Measurements from ENCODE around the gene C5orf15.
"Not testable (repeated sequence)": the region's sequence is repeated elsewhere in the genome, so short reads cannot be mapped to it uniquely, and the experiment has no call there.

C5orf15 gene

DNA sequence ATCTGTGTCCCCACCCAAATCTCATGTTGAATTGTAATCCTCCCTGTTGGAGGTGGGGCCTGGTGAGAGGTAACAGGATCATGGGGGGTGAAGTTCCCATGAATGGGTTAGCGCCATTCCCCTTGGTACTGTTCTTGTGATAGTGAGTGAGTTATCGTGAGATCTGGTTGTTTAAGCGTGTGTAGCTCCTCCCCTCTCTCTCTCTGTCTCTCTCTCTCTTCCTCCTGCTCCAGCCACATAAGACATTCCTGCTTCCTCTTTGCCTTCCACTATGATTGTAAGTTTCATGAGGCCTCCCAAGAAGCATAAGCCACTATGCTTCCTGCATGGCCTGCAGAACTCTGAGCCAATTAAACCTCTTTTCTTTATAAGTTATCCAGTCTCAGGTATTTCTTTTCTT lies 28.8 kb downstream of the C5orf15 start:
- H3K9me3 Mint-ChIP-seq: no peaks in the 10 kb centered on the region
- no peaks in the 10 kb centered on the region for H3K27me3 Mint-ChIP-seq
- no peaks in the 10 kb centered on the region for H3K36me3 Mint-ChIP-seq (ENCODE audit: low read depth)
- H3K27ac Mint-ChIP-seq: no peak overlapping the region
- no peak overlapping the region for H3K4me3 Mint-ChIP-seq
- peaks cover 43% of the 10 kb centered on the region for H3K4me1 Mint-ChIP-seq (ENCODE audit: low read depth)

DNA sequence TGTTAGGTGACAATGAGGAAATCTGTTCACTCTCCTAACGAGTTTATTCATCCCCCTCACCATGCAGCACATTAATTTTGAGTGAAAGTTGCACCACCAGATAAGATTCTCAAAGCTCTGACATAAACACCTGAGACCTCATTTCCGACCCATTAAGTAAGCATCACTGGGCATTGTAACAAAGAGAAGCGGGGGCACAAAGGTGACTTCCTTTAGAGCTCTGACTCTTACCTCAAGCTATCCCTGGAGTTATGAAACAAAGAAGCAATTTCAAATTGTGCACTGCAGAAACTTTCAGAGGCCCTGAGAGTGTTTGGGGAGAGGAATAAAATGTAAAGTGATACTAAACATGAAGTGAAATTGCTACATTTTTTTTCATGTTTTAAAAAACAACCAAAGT lies 29.5 kb downstream of the C5orf15 start:
- H3K4me3 Mint-ChIP-seq: no peak overlapping the region
- H3K9me3 Mint-ChIP-seq: no peaks in the 10 kb centered on the region
- peak overlapping the region; percentile 37 for H3K27ac Mint-ChIP-seq
- H3K4me1 Mint-ChIP-seq (ENCODE audit: low read depth): peaks cover 51% of the 10 kb centered on the region
- no peaks in the 10 kb centered on the region for H3K36me3 Mint-ChIP-seq (ENCODE audit: low read depth)
- no peaks in the 10 kb centered on the region for H3K27me3 Mint-ChIP-seq

DNA sequence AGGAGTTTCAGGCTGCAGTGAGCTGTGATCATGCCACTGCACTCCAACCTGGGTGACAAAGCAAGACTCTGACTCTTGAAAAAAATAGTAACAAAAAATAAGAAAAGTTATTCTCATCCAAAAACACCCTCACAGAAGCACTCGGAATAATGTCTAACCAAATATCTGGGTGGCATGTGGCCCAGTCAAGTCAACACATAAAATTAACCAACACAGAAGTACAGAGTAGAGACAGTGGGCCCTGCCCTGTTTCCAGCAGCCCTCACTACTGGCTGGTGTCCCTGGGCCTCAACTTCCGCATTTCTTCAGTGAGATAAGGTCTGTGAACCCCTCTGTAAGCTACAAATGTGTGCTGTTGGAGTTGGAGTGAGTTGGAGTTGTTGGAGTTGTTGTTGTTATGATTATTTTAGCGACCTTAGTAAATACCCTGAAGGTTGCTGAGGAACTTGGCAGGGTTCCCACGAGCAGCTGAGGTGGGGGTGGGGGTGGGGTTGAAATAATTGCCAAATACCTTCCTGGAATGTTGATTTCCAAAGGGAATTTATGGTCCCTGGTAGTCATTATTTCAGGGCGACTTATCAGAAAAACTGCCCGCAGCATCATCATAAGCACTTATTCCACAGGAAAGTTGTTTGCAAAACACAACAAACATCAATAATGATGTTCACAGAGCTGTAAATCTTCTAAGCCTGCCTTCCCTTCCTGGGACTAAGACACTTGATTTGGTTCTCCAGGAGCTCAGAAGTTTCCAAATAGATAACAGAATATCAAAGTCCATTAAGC lies 30.2 kb downstream of the C5orf15 start:
- Mint-ChIP-seq H3K9me3 (no peaks in the 10 kb centered on the region), H3K4me3 (no peak overlapping the region), H3K36me3 (ENCODE audit: low read depth) (no peaks in the 10 kb centered on the region), H3K4me1 (ENCODE audit: low read depth) (peaks cover 58% of the 10 kb centered on the region), H3K27ac (no peak overlapping the region), H3K27me3 (no peaks in the 10 kb centered on the region)

DNA sequence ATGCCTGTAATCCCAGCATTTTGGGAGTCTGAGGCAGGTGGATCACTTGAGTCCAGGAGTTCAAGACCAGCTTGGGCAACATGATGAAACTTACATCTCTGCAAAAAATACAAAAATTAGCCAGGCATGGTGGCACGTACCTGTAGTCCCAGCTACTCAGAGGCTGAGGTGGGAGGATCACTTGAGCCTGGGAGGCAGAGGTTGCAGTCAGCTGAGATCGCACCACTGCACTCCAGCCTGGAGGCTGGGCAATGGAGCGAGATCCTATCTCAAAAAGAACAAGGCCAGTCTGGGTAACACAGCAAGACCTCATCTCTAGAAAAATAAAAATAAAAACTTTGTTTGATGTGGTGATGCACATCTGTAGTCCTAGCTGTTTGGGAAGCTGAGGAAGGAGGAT lies 30.8 kb downstream of the C5orf15 start:
- not testable (repeated sequence) for H3K36me3 Mint-ChIP-seq (ENCODE audit: low read depth); H3K27me3 Mint-ChIP-seq; H3K4me3 Mint-ChIP-seq; H3K9me3 Mint-ChIP-seq; H3K27ac Mint-ChIP-seq
- peaks cover 58% of the 10 kb centered on the region for H3K4me1 Mint-ChIP-seq (ENCODE audit: low read depth)

DNA sequence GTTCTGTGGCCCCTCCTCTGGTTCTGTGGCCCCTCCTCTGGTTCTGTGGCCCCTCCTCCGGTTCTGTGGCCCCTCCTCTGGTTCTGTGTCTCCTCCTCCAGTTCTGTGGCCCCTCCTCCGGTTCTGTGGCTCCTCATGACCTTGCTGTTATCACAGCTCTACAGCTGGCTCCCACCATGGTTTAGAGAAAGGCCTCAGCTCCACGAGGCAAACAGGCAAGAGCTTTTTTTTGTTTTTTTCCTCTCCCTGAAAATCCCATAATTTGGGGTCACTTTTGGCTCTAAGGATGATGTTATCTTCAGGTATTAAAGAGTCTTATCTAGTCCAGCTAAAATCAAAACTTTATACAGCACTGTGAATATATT lies 31.8 kb downstream of the C5orf15 start:
- Mint-ChIP-seq H3K27ac (no peak overlapping the region), H3K36me3 (ENCODE audit: low read depth) (no peaks in the 10 kb centered on the region), H3K27me3 (no peaks in the 10 kb centered on the region), H3K4me3 (no peak overlapping the region), H3K4me1 (ENCODE audit: low read depth) (peaks cover 64% of the 10 kb centered on the region), H3K9me3 (no peaks in the 10 kb centered on the region)

DNA sequence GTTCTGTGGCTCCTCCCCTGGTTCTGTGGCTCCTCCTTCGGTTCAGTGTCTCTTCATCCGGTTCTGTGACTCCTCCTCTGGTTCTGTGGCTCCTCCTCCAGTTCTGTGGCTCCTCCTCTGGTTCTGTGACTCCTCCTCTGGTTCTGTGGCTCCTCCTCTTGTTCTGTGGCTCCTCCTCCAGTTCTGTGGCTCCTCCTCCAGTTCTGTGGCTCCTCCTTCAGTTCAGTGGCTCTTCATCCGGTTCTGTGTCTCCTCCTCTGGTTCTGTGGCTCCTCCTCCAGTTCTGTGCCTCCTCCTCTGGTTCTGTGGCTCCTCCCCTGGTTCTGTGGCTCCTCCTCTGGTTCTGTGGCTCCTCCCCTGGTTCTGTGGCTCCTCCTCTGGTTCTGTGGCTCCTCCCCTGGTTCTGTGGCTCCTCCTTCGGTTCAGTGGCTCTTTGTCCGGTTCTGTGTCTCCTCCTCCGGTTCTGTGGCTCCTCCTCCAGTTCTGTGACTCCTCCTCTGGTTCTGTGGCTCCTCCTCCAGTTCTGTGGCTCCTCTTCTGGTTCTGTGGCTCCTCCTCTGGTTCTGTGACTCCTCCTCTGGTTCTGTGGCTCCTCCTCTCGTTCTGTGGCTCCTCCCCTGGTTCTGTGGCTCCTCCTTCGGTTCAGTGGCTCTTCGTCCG lies 32.3 kb downstream of the C5orf15 start:
- H3K9me3 Mint-ChIP-seq; H3K4me3 Mint-ChIP-seq; H3K27me3 Mint-ChIP-seq; H3K36me3 Mint-ChIP-seq (ENCODE audit: low read depth): not testable (repeated sequence)
- H3K4me1 Mint-ChIP-seq (ENCODE audit: low read depth): peaks cover 70% of the 10 kb centered on the region
- H3K27ac Mint-ChIP-seq: peak overlapping the region; percentile 55

DNA sequence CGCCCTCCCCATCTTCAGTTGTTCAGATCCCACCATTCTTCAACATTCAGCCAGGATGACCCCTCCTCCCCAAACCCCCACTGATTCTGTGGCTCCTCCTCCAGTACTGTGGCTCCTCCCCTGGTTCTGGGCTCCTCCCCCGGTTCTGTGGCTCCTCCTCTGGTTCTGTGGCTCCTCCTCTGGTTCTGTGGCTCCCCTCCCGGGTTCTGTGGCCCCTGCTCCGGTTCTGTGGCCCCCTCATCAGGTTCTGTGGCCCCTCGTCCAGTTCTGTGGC lies 32.8 kb downstream of the C5orf15 start:
- H3K27ac Mint-ChIP-seq: peak overlapping the region; percentile 55

DNA sequence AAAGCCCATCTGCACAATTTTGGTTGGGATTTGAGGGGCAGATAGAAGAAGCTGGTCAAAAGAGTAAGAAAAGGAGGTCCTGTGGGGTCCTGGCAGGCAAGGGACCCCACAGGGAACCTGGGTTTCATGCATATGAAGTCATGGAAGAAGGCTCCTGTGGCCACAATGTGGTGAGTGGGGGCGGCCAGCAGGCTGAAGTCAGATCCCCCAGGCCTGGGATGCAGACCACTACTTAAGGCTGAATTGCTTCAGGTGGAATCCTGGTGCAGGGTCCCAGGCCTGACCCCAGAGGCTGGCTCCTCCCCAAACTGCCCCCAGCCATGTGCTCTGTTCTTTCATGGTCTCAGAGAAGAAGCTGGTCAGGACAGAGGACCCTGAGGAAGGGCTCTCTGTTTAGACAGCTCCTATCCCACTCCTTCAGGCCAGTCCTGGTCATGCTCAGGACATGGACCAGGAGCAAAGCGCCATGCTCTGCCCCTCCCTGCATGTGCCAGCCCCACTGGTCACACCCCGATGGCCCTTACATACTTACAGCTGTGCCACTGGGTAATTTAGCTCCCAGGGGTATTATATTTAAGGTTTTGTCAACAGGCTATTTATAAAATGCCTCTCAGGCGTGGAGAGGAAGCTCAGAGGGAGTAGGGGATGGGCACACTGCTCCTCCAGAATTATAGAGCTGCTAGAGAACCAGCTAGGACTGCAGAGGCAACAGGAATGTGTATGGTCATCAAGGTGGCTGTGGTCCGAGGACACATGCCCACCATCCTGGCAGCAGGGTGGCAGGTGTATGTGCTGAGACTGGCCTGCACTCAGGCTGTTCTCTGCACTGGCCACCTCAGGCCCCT lies 33.4 kb downstream of the C5orf15 start:
- Mint-ChIP-seq H3K4me3 (no peak overlapping the region), H3K36me3 (ENCODE audit: low read depth) (no peaks in the 10 kb centered on the region), H3K27me3 (no peaks in the 10 kb centered on the region), H3K9me3 (no peaks in the 10 kb centered on the region), H3K4me1 (ENCODE audit: low read depth) (peaks cover 80% of the 10 kb centered on the region), H3K27ac (peak overlapping the region; percentile 73)

More for the DNA sequence above, 32.8 kb downstream of the C5orf15 start:
- Mint-ChIP-seq H3K36me3 (ENCODE audit: low read depth) (no peaks in the 10 kb centered on the region), H3K27me3 (no peaks in the 10 kb centered on the region), H3K9me3 (no peaks in the 10 kb centered on the region), H3K4me1 (ENCODE audit: low read depth) (peaks cover 75% of the 10 kb centered on the region), H3K4me3 (no peak overlapping the region)

DNA sequence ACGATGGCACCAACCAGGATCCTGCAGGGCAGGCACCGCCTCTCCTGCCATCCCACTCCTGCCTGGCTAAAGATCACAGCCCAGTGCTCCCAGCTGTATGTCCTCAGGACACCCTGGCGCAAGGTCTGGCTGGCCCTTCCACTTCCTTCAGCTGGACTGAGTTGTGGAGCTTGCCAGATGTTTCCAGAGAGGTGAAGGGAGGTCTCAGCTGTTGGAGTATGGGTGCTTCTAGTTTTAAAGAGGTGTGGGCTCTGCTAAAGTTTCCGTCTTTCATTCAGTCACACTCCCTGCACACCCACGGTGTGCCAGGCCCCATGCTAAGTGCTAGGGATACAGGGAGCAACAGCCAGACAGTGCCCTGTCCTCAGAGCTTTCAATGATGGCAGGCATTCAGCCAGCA lies 34.1 kb downstream of the C5orf15 start:
- Mint-ChIP-seq H3K9me3 (no peaks in the 10 kb centered on the region), H3K4me1 (ENCODE audit: low read depth) (peaks cover 82% of the 10 kb centered on the region), H3K27me3 (no peaks in the 10 kb centered on the region), H3K4me3 (peak overlapping the region; percentile 21), H3K27ac (peak overlapping the region; percentile 73), H3K36me3 (ENCODE audit: low read depth) (no peaks in the 10 kb centered on the region)

DNA sequence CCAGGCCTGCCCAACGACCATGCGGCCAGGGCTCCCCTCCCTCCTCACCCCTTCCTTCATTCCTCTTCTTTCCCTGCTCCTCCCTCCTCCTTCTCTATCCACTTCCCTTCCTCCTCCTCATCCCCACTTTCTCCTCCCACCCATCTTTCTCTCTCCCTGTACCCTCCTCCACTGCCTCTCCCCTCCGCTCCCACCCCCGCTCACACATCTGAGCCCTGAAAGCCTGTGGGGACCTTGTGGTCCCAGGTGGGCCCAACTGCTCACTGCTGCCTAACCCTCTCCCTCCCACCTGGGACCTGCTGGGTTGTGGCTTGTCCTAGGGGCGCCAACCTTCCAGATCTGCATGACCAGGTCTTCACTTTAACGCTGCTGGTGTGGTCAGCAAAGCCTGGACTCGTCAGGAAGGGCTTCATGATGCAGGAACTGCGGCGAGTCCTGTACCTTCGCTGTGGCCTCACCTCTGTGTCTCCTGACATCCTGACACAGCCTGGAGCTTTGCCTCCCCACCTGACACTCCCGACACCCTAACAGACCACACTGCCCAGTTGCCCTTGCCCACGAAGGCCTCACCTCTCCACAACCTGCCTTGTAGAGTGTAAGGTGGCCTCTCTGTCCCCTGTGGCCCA lies 34.6 kb downstream of the C5orf15 start:
- Mint-ChIP-seq H3K27me3 (no peaks in the 10 kb centered on the region), H3K36me3 (ENCODE audit: low read depth) (no peaks in the 10 kb centered on the region), H3K9me3 (no peaks in the 10 kb centered on the region), H3K4me3 (peak overlapping the region; percentile 12), H3K4me1 (ENCODE audit: low read depth) (peaks cover 82% of the 10 kb centered on the region), H3K27ac (peak overlapping the region; percentile 73)

DNA sequence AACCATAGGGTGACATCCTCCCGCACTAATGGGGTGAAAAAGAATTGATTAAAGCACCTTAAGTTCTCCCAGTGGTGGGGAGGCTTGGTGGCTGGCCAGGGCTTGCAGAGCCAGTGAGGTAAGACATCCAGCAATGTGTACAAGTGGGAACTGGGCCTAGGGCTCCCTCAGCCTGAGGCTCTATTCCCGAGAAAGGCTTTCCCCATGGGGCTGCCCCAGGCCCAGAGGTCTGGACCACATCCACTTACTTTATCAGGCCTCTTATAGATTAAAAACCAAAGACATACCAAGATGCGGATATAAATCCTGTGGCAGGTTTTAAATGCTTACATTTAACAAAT lies 35.3 kb downstream of the C5orf15 start:
- peak overlapping the region; percentile 4 for H3K4me3 Mint-ChIP-seq
- no peaks in the 10 kb centered on the region for H3K27me3 Mint-ChIP-seq

DNA sequence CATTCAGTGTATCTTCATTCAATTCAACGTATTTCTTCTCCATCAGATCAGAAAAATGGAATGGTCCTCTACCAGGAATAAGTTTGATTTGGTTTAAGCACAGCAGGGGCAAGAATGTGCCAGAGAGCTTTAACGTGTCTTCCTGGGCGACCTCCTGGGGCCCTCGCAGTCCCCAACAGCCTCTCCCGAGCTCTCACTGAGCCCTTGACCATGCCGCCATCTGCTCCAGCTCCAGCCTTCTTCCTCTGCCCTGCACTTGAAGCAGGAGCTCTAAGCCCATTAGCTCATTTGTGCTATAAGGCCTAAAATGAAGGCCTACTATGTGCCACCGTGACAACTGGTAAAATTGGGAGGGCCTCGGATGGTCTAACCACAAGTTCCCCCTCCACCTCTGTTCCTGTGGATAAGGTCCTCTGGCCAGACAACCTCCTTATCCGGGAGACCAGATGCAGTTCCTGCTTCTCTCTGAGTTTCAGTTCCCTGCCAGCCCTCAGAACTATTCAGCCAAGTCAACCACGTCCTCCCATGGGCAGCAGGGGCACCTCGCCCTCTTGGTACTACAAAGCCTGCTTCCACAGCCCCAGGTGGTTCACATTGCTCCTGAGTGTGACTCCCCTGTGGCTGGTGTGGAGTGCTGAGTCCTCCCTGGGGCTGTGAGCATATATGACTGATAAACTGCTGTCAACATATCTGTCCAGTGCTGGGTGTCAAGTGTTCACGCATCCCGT lies 35.8 kb downstream of the C5orf15 start:
- Mint-ChIP-seq H3K27ac (peak overlapping the region; percentile 99), H3K9me3 (no peaks in the 10 kb centered on the region), H3K36me3 (ENCODE audit: low read depth) (no peaks in the 10 kb centered on the region), H3K27me3 (no peaks in the 10 kb centered on the region), H3K4me1 (ENCODE audit: low read depth) (peaks cover 82% of the 10 kb centered on the region), H3K4me3 (peak overlapping the region; percentile 4)

More for the DNA sequence above, 35.3 kb downstream of the C5orf15 start:
- Mint-ChIP-seq H3K27ac (peak overlapping the region; percentile 99), H3K36me3 (ENCODE audit: low read depth) (no peaks in the 10 kb centered on the region), H3K9me3 (no peaks in the 10 kb centered on the region), H3K4me1 (ENCODE audit: low read depth) (peaks cover 81% of the 10 kb centered on the region)

DNA sequence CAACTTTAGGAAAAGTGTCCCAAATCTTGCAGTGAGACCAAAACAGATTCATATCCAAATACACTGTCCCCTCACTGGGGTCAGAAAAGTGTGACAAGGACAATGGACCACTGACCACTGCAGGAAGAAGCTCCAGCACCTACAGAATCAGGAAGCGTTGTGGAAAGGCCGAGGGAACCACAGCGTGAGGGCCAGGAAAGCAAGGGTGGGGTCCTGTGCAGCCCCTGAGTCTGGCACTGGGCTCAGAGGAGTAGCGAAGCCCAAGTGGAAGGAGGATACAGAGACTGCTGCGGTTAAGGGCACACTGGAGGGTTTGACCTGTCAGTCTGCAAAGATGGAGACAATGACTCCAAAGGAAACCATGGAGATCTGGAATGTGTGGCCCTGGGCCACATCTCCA lies 36.9 kb downstream of the C5orf15 start:
- no peaks in the 10 kb centered on the region for H3K27me3 Mint-ChIP-seq
- no peaks in the 10 kb centered on the region for H3K36me3 Mint-ChIP-seq (ENCODE audit: low read depth)
- peak overlapping the region; percentile 99 for H3K27ac Mint-ChIP-seq
- H3K9me3 Mint-ChIP-seq: no peaks in the 10 kb centered on the region
- H3K4me1 Mint-ChIP-seq (ENCODE audit: low read depth): peaks cover 83% of the 10 kb centered on the region
- no peak overlapping the region for H3K4me3 Mint-ChIP-seq

DNA sequence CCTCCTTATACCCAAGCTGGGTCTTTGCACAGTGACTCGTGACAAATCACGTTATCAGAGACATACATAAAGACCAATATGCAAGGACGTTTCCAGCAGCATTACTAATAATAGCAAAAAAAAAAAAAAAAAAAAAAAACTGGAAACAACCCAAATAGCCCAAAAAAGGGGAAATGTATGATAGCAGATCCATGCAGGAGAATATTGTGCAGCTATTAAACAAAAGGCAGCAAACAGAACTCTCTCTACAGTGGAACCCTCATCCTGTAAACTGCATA lies 37.7 kb downstream of the C5orf15 start:
- peak overlapping the region; percentile 99 for H3K27ac Mint-ChIP-seq
- peak overlapping the region; percentile 78 for H3K4me3 Mint-ChIP-seq
- H3K27me3 Mint-ChIP-seq: no peaks in the 10 kb centered on the region
- no peaks in the 10 kb centered on the region for H3K9me3 Mint-ChIP-seq
- H3K4me1 Mint-ChIP-seq (ENCODE audit: low read depth): peaks cover 83% of the 10 kb centered on the region
- H3K36me3 Mint-ChIP-seq (ENCODE audit: low read depth): no peaks in the 10 kb centered on the region
